K562 (cell line): ENCODE results near the gene UBA52. TPM values are rescaled to one million over a fixed set of nuclear protein-coding genes. Genes with fewer than 3 reads are reported as not detected.
A peak's percentile ranks its signal among the peaks of the same experiment; 100 is the strongest.

ENCODE experiments used
- EP300 ChIP-seq: IDR thresholded peaks from 2 replicates; pipeline ENCODE4 v1.6.1; 2012; ENCODE audit warnings: low read length, improper control_type of control experiment
- ETS2 ChIP-seq: IDR thresholded peaks from 2 replicates; pipeline ENCODE4 v1.6.1; 2016; ENCODE audit warnings: borderline replicate concordance, missing genetic modification characterization, mild to moderate bottlenecking, moderate library complexity, missing compliant biosample characterization; ENCODE audit not compliant: poor library complexity, severe bottlenecking
- FOSL1 ChIP-seq: fragments of 200-800 bp; sonication (Bioruptor generic); conservative IDR thresholded peaks from 2 replicates; pipeline ENCODE4 v1.6.1; 2016; ENCODE audit warnings: missing genetic modification characterization, missing compliant biosample characterization
- MAZ ChIP-seq, 2 experiments: fragments of 450-650 bp in 1 of 2; sonication (generic) in 1 of 2; formaldehyde crosslinking; IDR thresholded peaks in 1 of 2; conservative IDR thresholded peaks in 1 of 2; 2 replicates each; pipeline versions ENCODE4 v1.4.0 to v1.5.0; 2020; ENCODE audit warnings: mild to moderate bottlenecking in 1 of 2, missing genetic modification reagents in 1 of 2
- NFRKB ChIP-seq: fragments of 450-650 bp; IDR thresholded peaks from 2 replicates; pipeline ENCODE4 v1.6.1; 2016; ENCODE audit warnings: low read depth
- RAD21 ChIP-seq, 2 experiments: fragments of 250-450 bp in 1 of 2; fragments of 450-650 bp in 1 of 2; sonication (Bioruptor Pico) in 1 of 2; formaldehyde crosslinking in 1 of 2; IDR thresholded peaks in 1 of 2; conservative IDR thresholded peaks in 1 of 2; 2 replicates each; pipeline versions ENCODE4 v1.4.0 to v1.8.0; 2020 to 2022; ENCODE audit warnings: mild to moderate bottlenecking in 2 of 2, moderate library complexity in 1 of 2
- SMC3 ChIP-seq: conservative IDR thresholded peaks from 2 replicates; pipeline ENCODE4 v1.6.1; 2011; ENCODE audit warnings: low read depth, low read length, improper control_type of control experiment; ENCODE audit not compliant: insufficient read depth
- polyA plus RNA-seq, 8 experiments: library from polyadenylated mRNA; depleted of rRNA in 4 of 8; stranded (reverse) in 5 of 8; unstranded in 3 of 8; fragments of >200 nt; fragmentation: Nextera tagmentation in 2 of 8; fragmentation: Illumina TruSeq in 1 of 8; extraction: Ambion mirVana in 2 of 8; extraction: Trizol in 1 of 8; gene quantifications; 2 replicates each; pipeline versions ENCODE4 v1.2.1 to v1.2.3, GENCODE V29; 2011 to 2014; ENCODE audit warnings: inconsistent platforms in 1 of 8, missing spikeins in 1 of 8
- total RNA-seq, 7 experiments: library from RNA; depleted of rRNA in 6 of 7; stranded (reverse); fragments of >200 nt in 6 of 7; fragmentation: Illumina TruSeq in 2 of 7; extraction: Trizol in 2 of 7; gene quantifications; 2 replicates each; pipeline versions ENCODE4 v1.2.1 to v1.2.3, GENCODE V29; 2011 to 2021; ENCODE audit warnings: low replicate concordance in 1 of 7
- TF ChIP-seq, protein P1 (sequence below): fragments of 450-650 bp; IDR thresholded peaks from 2 replicates; pipeline ENCODE4 v1.6.1; 2016; ENCODE audit warnings: mild to moderate bottlenecking, moderate library complexity
- TF ChIP-seq, protein P2 (sequence below): fragments of 250-450 bp; sonication (Bioruptor Pico); IDR thresholded peaks from 2 replicates; pipeline ENCODE4 v1.5.0; 2021; ENCODE audit warnings: mild to moderate bottlenecking, borderline replicate concordance

Gene UBA52
- total and polyA plus RNA-seq, 9 of the 15 experiments (the other 6 are each of a cell fraction or from before 2014, with no cell fraction given): 1,110 to 2,751 (median 1,733) TPM

DNA sequence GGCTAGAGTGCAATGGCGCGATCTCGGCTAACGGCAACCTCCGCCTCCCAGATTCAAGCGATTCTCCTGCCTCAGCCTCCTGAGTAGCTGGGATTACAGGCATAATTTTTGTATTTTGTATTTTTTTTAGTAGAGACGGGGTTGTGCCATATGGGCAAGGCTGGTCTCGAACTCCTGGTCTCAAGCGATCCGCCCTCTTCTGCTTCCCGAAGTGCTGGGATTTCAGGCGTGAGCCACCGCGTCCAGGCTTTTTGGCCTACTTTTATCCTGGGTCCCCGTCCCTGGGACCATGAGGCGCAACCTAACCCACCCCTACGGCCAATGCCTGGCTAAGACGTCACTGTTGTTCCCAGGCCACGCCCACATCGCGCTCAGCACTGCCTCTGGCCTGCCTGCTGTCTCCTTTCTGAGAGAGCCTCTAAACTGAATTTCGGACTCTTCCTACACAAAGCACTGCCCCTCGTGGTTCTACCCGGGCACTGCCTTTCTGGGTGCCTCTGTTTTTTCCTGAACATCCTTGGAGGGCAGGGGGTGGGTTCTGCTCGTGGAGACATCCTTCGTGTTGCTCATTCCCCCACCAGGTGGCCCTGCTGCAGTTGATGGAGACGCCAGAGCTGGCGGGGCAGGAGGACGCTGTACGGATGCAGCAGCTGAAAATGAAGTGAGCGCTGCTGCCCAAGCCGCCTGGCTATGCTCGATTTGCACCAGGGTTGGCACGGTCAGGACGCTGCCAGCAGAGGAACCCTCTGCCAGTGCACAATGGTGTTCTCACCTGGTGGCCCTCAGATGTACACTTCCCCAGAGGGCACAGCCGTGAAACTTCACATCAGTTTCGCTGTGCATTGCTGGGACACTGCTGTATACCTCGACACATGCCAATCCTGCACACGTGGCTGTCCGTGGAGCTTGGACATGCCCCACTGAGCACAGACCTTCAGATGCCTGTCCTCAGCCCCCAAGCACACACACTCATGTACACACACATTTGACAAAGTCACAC is 18.9 kb downstream of the UBA52 start (continued):
- TF ChIP-seq, protein P1, sequence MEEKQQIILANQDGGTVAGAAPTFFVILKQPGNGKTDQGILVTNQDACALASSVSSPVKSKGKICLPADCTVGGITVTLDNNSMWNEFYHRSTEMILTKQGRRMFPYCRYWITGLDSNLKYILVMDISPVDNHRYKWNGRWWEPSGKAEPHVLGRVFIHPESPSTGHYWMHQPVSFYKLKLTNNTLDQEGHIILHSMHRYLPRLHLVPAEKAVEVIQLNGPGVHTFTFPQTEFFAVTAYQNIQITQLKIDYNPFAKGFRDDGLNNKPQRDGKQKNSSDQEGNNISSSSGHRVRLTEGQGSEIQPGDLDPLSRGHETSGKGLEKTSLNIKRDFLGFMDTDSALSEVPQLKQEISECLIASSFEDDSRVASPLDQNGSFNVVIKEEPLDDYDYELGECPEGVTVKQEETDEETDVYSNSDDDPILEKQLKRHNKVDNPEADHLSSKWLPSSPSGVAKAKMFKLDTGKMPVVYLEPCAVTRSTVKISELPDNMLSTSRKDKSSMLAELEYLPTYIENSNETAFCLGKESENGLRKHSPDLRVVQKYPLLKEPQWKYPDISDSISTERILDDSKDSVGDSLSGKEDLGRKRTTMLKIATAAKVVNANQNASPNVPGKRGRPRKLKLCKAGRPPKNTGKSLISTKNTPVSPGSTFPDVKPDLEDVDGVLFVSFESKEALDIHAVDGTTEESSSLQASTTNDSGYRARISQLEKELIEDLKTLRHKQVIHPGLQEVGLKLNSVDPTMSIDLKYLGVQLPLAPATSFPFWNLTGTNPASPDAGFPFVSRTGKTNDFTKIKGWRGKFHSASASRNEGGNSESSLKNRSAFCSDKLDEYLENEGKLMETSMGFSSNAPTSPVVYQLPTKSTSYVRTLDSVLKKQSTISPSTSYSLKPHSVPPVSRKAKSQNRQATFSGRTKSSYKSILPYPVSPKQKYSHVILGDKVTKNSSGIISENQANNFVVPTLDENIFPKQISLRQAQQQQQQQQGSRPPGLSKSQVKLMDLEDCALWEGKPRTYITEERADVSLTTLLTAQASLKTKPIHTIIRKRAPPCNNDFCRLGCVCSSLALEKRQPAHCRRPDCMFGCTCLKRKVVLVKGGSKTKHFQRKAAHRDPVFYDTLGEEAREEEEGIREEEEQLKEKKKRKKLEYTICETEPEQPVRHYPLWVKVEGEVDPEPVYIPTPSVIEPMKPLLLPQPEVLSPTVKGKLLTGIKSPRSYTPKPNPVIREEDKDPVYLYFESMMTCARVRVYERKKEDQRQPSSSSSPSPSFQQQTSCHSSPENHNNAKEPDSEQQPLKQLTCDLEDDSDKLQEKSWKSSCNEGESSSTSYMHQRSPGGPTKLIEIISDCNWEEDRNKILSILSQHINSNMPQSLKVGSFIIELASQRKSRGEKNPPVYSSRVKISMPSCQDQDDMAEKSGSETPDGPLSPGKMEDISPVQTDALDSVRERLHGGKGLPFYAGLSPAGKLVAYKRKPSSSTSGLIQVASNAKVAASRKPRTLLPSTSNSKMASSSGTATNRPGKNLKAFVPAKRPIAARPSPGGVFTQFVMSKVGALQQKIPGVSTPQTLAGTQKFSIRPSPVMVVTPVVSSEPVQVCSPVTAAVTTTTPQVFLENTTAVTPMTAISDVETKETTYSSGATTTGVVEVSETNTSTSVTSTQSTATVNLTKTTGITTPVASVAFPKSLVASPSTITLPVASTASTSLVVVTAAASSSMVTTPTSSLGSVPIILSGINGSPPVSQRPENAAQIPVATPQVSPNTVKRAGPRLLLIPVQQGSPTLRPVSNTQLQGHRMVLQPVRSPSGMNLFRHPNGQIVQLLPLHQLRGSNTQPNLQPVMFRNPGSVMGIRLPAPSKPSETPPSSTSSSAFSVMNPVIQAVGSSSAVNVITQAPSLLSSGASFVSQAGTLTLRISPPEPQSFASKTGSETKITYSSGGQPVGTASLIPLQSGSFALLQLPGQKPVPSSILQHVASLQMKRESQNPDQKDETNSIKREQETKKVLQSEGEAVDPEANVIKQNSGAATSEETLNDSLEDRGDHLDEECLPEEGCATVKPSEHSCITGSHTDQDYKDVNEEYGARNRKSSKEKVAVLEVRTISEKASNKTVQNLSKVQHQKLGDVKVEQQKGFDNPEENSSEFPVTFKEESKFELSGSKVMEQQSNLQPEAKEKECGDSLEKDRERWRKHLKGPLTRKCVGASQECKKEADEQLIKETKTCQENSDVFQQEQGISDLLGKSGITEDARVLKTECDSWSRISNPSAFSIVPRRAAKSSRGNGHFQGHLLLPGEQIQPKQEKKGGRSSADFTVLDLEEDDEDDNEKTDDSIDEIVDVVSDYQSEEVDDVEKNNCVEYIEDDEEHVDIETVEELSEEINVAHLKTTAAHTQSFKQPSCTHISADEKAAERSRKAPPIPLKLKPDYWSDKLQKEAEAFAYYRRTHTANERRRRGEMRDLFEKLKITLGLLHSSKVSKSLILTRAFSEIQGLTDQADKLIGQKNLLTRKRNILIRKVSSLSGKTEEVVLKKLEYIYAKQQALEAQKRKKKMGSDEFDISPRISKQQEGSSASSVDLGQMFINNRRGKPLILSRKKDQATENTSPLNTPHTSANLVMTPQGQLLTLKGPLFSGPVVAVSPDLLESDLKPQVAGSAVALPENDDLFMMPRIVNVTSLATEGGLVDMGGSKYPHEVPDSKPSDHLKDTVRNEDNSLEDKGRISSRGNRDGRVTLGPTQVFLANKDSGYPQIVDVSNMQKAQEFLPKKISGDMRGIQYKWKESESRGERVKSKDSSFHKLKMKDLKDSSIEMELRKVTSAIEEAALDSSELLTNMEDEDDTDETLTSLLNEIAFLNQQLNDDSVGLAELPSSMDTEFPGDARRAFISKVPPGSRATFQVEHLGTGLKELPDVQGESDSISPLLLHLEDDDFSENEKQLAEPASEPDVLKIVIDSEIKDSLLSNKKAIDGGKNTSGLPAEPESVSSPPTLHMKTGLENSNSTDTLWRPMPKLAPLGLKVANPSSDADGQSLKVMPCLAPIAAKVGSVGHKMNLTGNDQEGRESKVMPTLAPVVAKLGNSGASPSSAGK: peak; percentile 49
- TF ChIP-seq, protein P2, sequence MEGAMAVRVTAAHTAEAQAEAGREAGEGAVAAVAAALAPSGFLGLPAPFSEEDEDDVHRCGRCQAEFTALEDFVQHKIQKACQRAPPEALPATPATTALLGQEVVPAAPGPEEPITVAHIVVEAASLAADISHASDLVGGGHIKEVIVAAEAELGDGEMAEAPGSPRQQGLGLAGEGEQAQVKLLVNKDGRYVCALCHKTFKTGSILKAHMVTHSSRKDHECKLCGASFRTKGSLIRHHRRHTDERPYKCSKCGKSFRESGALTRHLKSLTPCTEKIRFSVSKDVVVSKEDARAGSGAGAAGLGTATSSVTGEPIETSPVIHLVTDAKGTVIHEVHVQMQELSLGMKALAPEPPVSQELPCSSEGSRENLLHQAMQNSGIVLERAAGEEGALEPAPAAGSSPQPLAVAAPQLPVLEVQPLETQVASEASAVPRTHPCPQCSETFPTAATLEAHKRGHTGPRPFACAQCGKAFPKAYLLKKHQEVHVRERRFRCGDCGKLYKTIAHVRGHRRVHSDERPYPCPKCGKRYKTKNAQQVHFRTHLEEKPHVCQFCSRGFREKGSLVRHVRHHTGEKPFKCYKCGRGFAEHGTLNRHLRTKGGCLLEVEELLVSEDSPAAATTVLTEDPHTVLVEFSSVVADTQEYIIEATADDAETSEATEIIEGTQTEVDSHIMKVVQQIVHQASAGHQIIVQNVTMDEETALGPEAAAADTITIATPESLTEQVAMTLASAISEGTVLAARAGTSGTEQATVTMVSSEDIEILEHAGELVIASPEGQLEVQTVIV: no peak
- TF ChIP-seq SMC3: 0 out of 2 replicates have a peak, but pooled peaks have one; percentile 38
- peak; percentile 36 to 59; a peak in 3 of 4 replicates for TF ChIP-seq RAD21 (CRISPR knock-in tag; conservative IDR thresholded peaks at IDR 0.05 in 1 of 2, IDR thresholded peaks at IDR 0.05 in 1 of 2)
- TF ChIP-seq ETS2 (tag): no peak
- TF ChIP-seq NFRKB: 0 out of 2 replicates have a peak, but pooled peaks have one; percentile 36
- no peak for TF ChIP-seq FOSL1 (tag)
- TF ChIP-seq MAZ (CRISPR knock-in tag; conservative IDR thresholded peaks at IDR 0.05 in 1 of 2, IDR thresholded peaks at IDR 0.05 in 1 of 2): peak; percentile 26 to 61; a peak in 3 of 4 replicates
- TF ChIP-seq EP300: peak; percentile 13; the same call in 1 of the 2 replicates
